NOMO-1 treated with DMSO at 0.1 percent for 48 hours (cell line): ENCODE results near the gene TANGO6.
"Not testable (repeated sequence)": the region's sequence is repeated elsewhere in the genome, so short reads cannot be mapped to it uniquely, and the experiment has no call there.

Source experiments
- DNase-seq: peaks from one replicate; lab custom pipeline; 2025; ENCODE audit not compliant: unreplicated experiment; lab: John Stamatoyannopoulos, UW

TANGO6 gene

GRCh38 chr16:69049603-69050375 lies 206.5 kb downstream of the TANGO6 start:
- no peak for DNase-seq

GRCh38 chr16:69051517-69051830 lies 208.1 kb downstream of the TANGO6 start:
- not testable (repeated sequence) for DNase-seq

GRCh38 chr16:69055008-69055407 lies 211.7 kb downstream of the TANGO6 start:
- DNase-seq = no peak

GRCh38 chr16:69055980-69056379 lies 212.6 kb downstream of the TANGO6 start:
- no peak for DNase-seq

- DNase-seq = no peak
Measured at GRCh38 chr16:69056421-69056820, 213.1 kb downstream of the TANGO6 start.

- DNase-seq = no peak
Measured at GRCh38 chr16:69057400-69058378, 214.4 kb downstream of the TANGO6 start.

- DNase-seq = not testable (repeated sequence)
Measured at GRCh38 chr16:69063491-69063890, 220.2 kb downstream of the TANGO6 start.

GRCh38 chr16:69064124-69064763 lies 220.9 kb downstream of the TANGO6 start:
- DNase-seq = no peak

- no peak for DNase-seq
Measured at GRCh38 chr16:69064764-69065313, 221.5 kb downstream of the TANGO6 start.

- DNase-seq = no peak
Measured at GRCh38 chr16:69069504-69069903, 226.2 kb downstream of the TANGO6 start.

GRCh38 chr16:69071036-69071435 lies 227.7 kb downstream of the TANGO6 start:
- DNase-seq = no peak

- no peak for DNase-seq
Measured at GRCh38 chr16:69072640-69072974, 229.3 kb downstream of the TANGO6 start.

- DNase-seq = no peak
Measured at GRCh38 chr16:69073181-69073702, 229.9 kb downstream of the TANGO6 start.

GRCh38 chr16:69077251-69077650 lies 233.9 kb downstream of the TANGO6 start:
- DNase-seq = no peak

- no peak for DNase-seq
Measured at GRCh38 chr16:69078073-69078472, 234.7 kb downstream of the TANGO6 start.

- no peak for DNase-seq
Measured at GRCh38 chr16:69079697-69080096, 236.4 kb downstream of the TANGO6 start.

- DNase-seq = no peak
Measured at GRCh38 chr16:69083306-69083941, 240.1 kb downstream of the TANGO6 start.

- no peak for DNase-seq
Measured at GRCh38 chr16:69084289-69084688, 241.0 kb downstream of the TANGO6 start.

- no peak for DNase-seq
Measured at GRCh38 chr16:69085032-69085695, 241.8 kb downstream of the TANGO6 start.

GRCh38 chr16:69087161-69087581 lies 243.8 kb downstream of the TANGO6 start:
- DNase-seq = no peak
